Measurements from ENCODE around the gene IFNW1.

The IFNW1 gene

DNA sequence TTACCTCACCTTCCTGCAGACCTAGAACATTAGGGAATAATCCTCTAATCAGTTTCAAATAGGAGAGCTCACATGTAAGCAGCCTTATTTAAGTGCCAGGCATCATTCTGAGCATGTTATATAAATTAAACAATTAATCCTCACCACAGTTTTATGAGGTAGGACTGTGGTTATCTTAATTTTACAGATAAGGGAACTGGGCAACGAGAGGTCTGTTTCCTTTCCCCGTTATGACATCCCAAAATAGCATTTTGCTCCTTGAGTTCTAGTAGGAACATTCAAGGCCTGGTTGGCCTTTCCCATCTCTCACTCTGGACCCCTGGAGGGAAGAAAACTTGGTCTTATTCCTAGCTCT is 44.8 kb downstream of the IFNW1 start:
- Histone ChIP-seq H3K27me3 (ENCODE audit: control insufficient read depth, insufficient read depth, low read length) (no peaks in the 10 kb centered on the region), H3K4me1 (ENCODE audit: control insufficient read depth, insufficient read depth, low read length) (peaks cover 5% of the 10 kb centered on the region), H3K36me3 (ENCODE audit: control insufficient read depth, insufficient read depth, low read length) (no peaks in the 10 kb centered on the region), H3K9ac (ENCODE audit: low read length) (no peak overlapping the region), H3K4me3 (ENCODE audit: low read length) (peak overlapping the region; percentile 20), H3K27ac (ENCODE audit: low read depth, low read length) (peak overlapping the region; percentile 78)

DNA sequence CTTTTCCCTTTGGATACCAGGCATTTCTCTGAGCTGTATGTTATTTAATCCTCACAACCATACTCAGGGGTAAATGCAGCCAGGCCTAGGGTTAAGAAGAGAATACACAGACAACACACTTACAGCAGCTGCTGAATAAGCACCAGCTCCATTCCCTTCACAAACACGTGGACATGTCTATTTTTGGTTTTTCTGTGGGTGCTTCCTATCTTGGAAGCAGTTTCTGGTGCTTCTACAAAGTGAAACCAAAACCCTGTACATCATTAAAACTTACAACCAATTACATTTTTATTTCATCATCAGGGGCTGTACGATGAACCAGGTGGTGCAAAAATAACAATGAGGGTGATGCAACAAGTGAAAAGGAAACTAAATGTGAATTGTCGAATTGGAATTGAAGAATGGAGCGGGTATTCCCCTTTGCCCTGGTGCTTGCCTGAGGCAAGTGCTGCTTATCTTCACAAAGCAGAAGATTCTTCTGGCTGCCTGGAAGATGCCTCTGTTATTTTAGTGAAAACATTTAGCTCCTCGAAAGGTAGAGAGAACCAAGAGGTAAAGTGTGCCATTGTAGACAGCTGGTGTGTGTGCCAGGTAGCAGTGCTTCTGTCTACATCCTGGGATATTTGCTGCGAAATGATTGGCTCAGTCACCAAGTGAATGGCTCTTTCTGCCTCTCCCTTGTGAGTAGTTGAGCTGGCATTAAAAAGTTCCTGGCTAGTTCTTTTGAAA is 45.3 kb downstream of the IFNW1 start:
- no peak overlapping the region for H3K9ac ChIP-seq (ENCODE audit: low read length)

DNA sequence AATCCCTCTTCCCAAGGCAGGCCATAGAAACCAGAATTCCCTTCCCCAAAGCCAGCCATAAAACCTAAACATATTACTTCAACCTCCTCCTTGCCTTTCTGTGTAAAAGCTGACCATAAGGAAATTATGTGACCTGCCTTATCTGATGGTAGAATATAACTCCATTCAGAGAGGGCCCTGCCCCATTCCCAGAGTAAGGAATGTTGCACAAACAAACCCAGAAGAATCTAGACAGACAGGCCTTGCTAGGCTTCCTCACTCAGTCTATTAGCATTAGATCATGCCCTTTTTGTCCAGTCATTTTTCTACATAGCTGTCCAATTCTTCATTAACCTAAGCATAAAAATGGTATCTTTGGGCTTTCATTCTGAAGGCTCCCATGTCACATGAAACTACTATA is 46.1 kb downstream of the IFNW1 start:
- H3K27me3 ChIP-seq (ENCODE audit: control insufficient read depth, insufficient read depth, low read length): no peaks in the 10 kb centered on the region
- no peak overlapping the region for H3K9ac ChIP-seq (ENCODE audit: low read length)
- no peaks in the 10 kb centered on the region for H3K36me3 ChIP-seq (ENCODE audit: control insufficient read depth, insufficient read depth, low read length)
- H3K27ac ChIP-seq (ENCODE audit: low read depth, low read length): no peak overlapping the region
- H3K4me3 ChIP-seq (ENCODE audit: low read length): no peak overlapping the region
- H3K4me1 ChIP-seq (ENCODE audit: control insufficient read depth, insufficient read depth, low read length): peaks cover 5% of the 10 kb centered on the region

More for the DNA sequence above, 45.3 kb downstream of the IFNW1 start:
- no peaks in the 10 kb centered on the region for H3K36me3 ChIP-seq (ENCODE audit: control insufficient read depth, insufficient read depth, low read length)
- H3K4me1 ChIP-seq (ENCODE audit: control insufficient read depth, insufficient read depth, low read length): peaks cover 5% of the 10 kb centered on the region
- H3K4me3 ChIP-seq (ENCODE audit: low read length): peak overlapping the region; percentile 20
- H3K27me3 ChIP-seq (ENCODE audit: control insufficient read depth, insufficient read depth, low read length): no peaks in the 10 kb centered on the region
- peak overlapping the region; percentile 78 for H3K27ac ChIP-seq (ENCODE audit: low read depth, low read length)
